MM.1S (cell line): ENCODE results near the gene DEDD.

ENCODE experiments used
- EZH2 ChIP-seq: fragments of 300-600 bp; sonication (generic); optimal IDR thresholded peaks from 2 replicates; pipeline ENCODE3; 2017; ENCODE audit warnings: low read depth, mild to moderate bottlenecking, antibody characterized with exemption, low read length, mixed read lengths
- EZH2phosphoT487 ChIP-seq: fragments of 300-600 bp; sonication (generic); IDR thresholded peaks from 2 replicates; pipeline ENCODE4 v1.6.1; 2018; ENCODE audit warnings: antibody characterized with exemption, low read length
- TF ChIP-seq, protein P1 (sequence below): fragments of 300-600 bp; sonication (generic); IDR thresholded peaks from 2 replicates; pipeline ENCODE4 v1.5.1; 2016; ENCODE audit warnings: antibody characterized with exemption, low read length, mixed read lengths

GRCh38 chr1:161180639-161181038, 48.2 kb upstream of the DEDD start:
- TF ChIP-seq, protein P1, sequence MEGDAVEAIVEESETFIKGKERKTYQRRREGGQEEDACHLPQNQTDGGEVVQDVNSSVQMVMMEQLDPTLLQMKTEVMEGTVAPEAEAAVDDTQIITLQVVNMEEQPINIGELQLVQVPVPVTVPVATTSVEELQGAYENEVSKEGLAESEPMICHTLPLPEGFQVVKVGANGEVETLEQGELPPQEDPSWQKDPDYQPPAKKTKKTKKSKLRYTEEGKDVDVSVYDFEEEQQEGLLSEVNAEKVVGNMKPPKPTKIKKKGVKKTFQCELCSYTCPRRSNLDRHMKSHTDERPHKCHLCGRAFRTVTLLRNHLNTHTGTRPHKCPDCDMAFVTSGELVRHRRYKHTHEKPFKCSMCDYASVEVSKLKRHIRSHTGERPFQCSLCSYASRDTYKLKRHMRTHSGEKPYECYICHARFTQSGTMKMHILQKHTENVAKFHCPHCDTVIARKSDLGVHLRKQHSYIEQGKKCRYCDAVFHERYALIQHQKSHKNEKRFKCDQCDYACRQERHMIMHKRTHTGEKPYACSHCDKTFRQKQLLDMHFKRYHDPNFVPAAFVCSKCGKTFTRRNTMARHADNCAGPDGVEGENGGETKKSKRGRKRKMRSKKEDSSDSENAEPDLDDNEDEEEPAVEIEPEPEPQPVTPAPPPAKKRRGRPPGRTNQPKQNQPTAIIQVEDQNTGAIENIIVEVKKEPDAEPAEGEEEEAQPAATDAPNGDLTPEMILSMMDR = peak; percentile 66
- TF ChIP-seq EZH2 (no peak), EZH2phosphoT487 (no peak)
